OCI-LY1 (cell line): ENCODE results near the gene CLEC19A.

Source experiments
- H2AFZ ChIP-seq: fragments of 200-600 bp; sonication (generic), shearing (Covaris generic); 2 replicates; pipeline ENCODE4 v1.6.0; 2014; ENCODE audit warnings: antibody characterized with exemption, mild to moderate bottlenecking, low read length
- H3F3A ChIP-seq: fragments of 200-600 bp; sonication (generic), shearing (Covaris generic); 2 replicates; pipeline ENCODE4 v1.6.0; 2014; ENCODE audit warnings: mild to moderate bottlenecking, antibody characterized with exemption, low read length, moderate library complexity; ENCODE audit not compliant: insufficient read depth
- H3K27ac ChIP-seq: fragments of 200-600 bp; sonication (generic); 2 replicates; pipeline ENCODE4 v1.5.1; 2014; ENCODE audit warnings: low read length, mixed run types, mild to moderate bottlenecking, low read depth; ENCODE audit not compliant: poor library complexity, severe bottlenecking
- H3K27me3 ChIP-seq: fragments of 200-600 bp; sonication (generic); 2 replicates; pipeline ENCODE4 v1.6.0; 2014; ENCODE audit warnings: antibody characterized with exemption, mild to moderate bottlenecking, low read length, moderate library complexity; ENCODE audit not compliant: insufficient read depth
- H3K36me3 ChIP-seq: fragments of 200-600 bp; sonication (generic); 2 replicates; pipeline ENCODE4 v1.6.1; 2014; ENCODE audit warnings: mild to moderate bottlenecking, antibody characterized with exemption, low read length, moderate library complexity, mixed read lengths; ENCODE audit not compliant: insufficient read depth
- H3K4me1 ChIP-seq: fragments of 200-600 bp; sonication (generic); 2 replicates; pipeline ENCODE4 v1.5.1; 2014; ENCODE audit warnings: mild to moderate bottlenecking, low read length, moderate library complexity; ENCODE audit not compliant: insufficient read depth, severe bottlenecking
- H3K4me2 ChIP-seq: fragments of 200-600 bp; sonication (generic), shearing (Covaris generic); 2 replicates; pipeline ENCODE4 v1.6.1; 2014; ENCODE audit warnings: low read length
- H3K4me3 ChIP-seq: fragments of 200-600 bp; sonication (generic); 2 replicates; pipeline ENCODE4 v1.5.1; 2014; ENCODE audit warnings: low read length, low read depth, mild to moderate bottlenecking, mixed read lengths; ENCODE audit not compliant: poor library complexity, severe bottlenecking
- H3K79me2 ChIP-seq: fragments of 200-600 bp; shearing (Covaris generic); 2 replicates; pipeline ENCODE4 v1.6.1; 2016; ENCODE audit warnings: mixed run types, low read length, mixed read lengths; ENCODE audit not compliant: insufficient read depth
- H3K9ac ChIP-seq: fragments of 200-600 bp; sonication (generic), shearing (Covaris generic); 2 replicates; pipeline ENCODE4 v1.6.1; 2014; ENCODE audit warnings: mild to moderate bottlenecking, low read length, mixed read lengths
- H3K9me2 ChIP-seq: fragments of 200-600 bp; sonication (generic), shearing (Covaris generic); 2 replicates; pipeline ENCODE4 v1.6.1; 2014; ENCODE audit warnings: low read depth, mild to moderate bottlenecking, low read length, mixed read lengths
- H3K9me3 ChIP-seq: fragments of 200-600 bp; shearing (Covaris generic); 2 replicates; pipeline ENCODE4 v1.6.1; 2014; ENCODE audit warnings: low read length, mixed read lengths
- H4K20me1 ChIP-seq: fragments of 200-600 bp; sonication (generic), shearing (Covaris generic); 2 replicates; pipeline ENCODE4 v1.6.0; 2016; ENCODE audit warnings: mild to moderate bottlenecking, low read length; ENCODE audit not compliant: insufficient read depth
- CTCF ChIP-seq: fragments of 200-600 bp; sonication (generic), shearing (Covaris generic); IDR thresholded peaks from 2 replicates; pipeline ENCODE4 v1.5.1; 2017; ENCODE audit warnings: mild to moderate bottlenecking, antibody characterized with exemption, low read length, moderate library complexity, mixed read lengths
- EZH2 ChIP-seq: fragments of 200-600 bp; sonication (generic), shearing (Covaris generic); IDR thresholded peaks from 2 replicates; pipeline ENCODE4 v1.8.0; 2017; ENCODE audit warnings: borderline replicate concordance, mixed run types, mild to moderate bottlenecking, antibody characterized with exemption, low read length, moderate library complexity, mixed read lengths

The CLEC19A gene

GRCh38 chr16:19344980-19345379 is 59.4 kb downstream of the CLEC19A start:
- H3K4me2 ChIP-seq, result no peak overlapping the region
- no peaks in the 10 kb centered on the region for H4K20me1 ChIP-seq
- no peak overlapping the region for H2AFZ ChIP-seq
- no peaks in the 10 kb centered on the region for H3K9me2 ChIP-seq
- no peaks in the 10 kb centered on the region for H3K27me3 ChIP-seq
- no peaks in the 10 kb centered on the region for H3K9me3 ChIP-seq
- no peaks in the 10 kb centered on the region for H3K4me1 ChIP-seq
- H3K9ac ChIP-seq, result no peak overlapping the region
- no peaks in the 10 kb centered on the region for H3K36me3 ChIP-seq
- no peak overlapping the region for H3K27ac ChIP-seq
- no peaks in the 10 kb centered on the region for H3F3A ChIP-seq
- no peak overlapping the region for H3K4me3 ChIP-seq
- H3K79me2 ChIP-seq, result no peaks in the 10 kb centered on the region
- TF ChIP-seq EZH2 (no peak), CTCF (no peak)

- H3K9me3 ChIP-seq, result no peaks in the 10 kb centered on the region
- no peaks in the 10 kb centered on the region for H3F3A ChIP-seq
- no peak overlapping the region for H3K4me2 ChIP-seq
- H3K27ac ChIP-seq, result no peak overlapping the region
- H3K9ac ChIP-seq, result no peak overlapping the region
- H2AFZ ChIP-seq, result no peak overlapping the region
- H3K4me1 ChIP-seq, result no peaks in the 10 kb centered on the region
- no peak for TF ChIP-seq CTCF
- TF ChIP-seq EZH2, result no peak
- H4K20me1 ChIP-seq, result no peaks in the 10 kb centered on the region
- H3K9me2 ChIP-seq, result no peaks in the 10 kb centered on the region
- H3K36me3 ChIP-seq, result no peaks in the 10 kb centered on the region
- no peak overlapping the region for H3K4me3 ChIP-seq
- H3K79me2 ChIP-seq, result no peaks in the 10 kb centered on the region
- H3K27me3 ChIP-seq, result no peaks in the 10 kb centered on the region
Observed at GRCh38 chr16:19346335-19346922, 60.9 kb downstream of the CLEC19A start.

- no peak overlapping the region for H3K4me2 ChIP-seq
- H3F3A ChIP-seq, result no peaks in the 10 kb centered on the region
- no peak overlapping the region for H3K4me3 ChIP-seq
- H3K9ac ChIP-seq, result no peak overlapping the region
- H3K9me3 ChIP-seq, result no peaks in the 10 kb centered on the region
- no peak overlapping the region for H2AFZ ChIP-seq
- H3K79me2 ChIP-seq, result no peaks in the 10 kb centered on the region
- no peak overlapping the region for H3K27ac ChIP-seq
- TF ChIP-seq CTCF (no peak), EZH2 (no peak)
- H3K9me2 ChIP-seq, result no peaks in the 10 kb centered on the region
- H4K20me1 ChIP-seq, result no peaks in the 10 kb centered on the region
- no peaks in the 10 kb centered on the region for H3K27me3 ChIP-seq
- no peaks in the 10 kb centered on the region for H3K4me1 ChIP-seq
- H3K36me3 ChIP-seq, result no peaks in the 10 kb centered on the region
Observed at GRCh38 chr16:19348125-19348524, 62.6 kb downstream of the CLEC19A start.
